HG02623 (cell line): ENCODE results near the gene SLC50A1.

ENCODE experiments used
- ATAC-seq: cut with Tn5 transposase; IDR thresholded peaks from one replicate; pipeline ENCODE4 v1.9.1; 2021; ENCODE audit warnings: moderate library complexity; ENCODE audit not compliant: unreplicated experiment

Gene SLC50A1

DNA sequence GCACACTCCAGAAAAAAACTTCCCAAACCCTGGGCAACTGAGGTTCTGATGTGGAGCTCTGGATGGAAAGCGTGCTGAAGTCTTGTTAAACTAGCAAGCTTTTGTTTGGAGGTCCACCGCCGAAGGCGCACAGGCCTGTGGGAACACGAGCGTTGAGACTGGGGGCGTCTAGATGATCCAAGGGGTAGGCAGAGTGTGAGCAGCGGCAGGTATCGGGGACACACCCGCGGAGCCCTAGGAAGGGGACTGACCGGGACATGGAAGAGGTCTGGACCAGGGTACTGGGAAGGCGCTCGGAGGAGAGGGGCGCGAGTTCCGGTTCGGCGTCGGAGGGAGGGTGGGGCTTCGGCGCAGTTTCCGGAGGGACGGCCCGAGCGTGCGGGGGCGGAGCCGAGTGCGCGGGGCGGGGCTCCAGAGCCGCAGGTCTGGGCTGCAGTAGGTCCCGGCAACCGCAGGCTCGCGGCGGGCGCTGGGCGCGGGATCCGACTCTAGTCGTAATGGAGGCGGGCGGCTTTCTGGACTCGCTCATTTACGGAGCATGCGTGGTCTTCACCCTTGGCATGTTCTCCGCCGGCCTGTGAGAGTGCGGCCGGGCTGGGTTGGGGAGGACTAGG lies at the start of gene SLC50A1:
Gene SLC50A1 (plus strand): TSS at position 438 of the 614 bp plus-strand sequence. CDS start 60 bp downstream, at position 498.
- peak; percentile 68 for ATAC-seq

DNA sequence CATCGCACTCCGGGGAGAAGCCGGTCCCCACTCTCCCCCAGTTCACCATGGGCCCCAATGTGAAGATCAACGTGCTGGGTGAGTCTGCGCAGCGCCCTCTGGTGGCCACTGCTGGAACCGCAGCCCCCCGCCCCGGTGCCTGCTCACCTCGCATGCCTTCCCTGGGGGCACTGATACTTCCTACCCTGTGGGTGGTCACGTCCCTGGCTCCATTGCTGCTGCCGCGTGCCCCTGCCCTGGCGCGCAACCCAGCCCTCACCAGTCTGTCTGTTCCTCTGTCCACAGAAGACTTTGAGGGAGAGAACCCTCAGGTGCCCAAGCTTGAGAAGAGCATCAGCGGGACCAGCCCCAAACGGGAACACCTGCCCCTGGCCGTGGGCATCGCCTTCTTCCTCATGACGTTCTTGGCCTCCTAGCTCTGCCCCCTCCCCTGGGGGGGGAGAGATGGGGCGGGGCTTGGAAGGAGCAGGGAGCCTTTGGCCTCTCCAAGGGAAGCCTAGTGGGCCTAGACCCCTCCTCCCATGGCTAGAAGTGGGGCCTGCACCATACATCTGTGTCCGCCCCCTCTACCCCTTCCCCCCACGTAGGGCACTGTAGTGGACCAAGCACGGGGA lies 49.4 kb upstream of the SLC50A1 start:
- no peak for ATAC-seq

- no peak for ATAC-seq
Measured at GRCh38 chr1:155086856-155087535, 48.7 kb upstream of the SLC50A1 start.

GRCh38 chr1:155091071-155092051 lies 44.3 kb upstream of the SLC50A1 start:
- no peak for ATAC-seq

GRCh38 chr1:155092131-155092530 lies 43.5 kb upstream of the SLC50A1 start:
- ATAC-seq = no peak

GRCh38 chr1:155092641-155093040 lies 43.0 kb upstream of the SLC50A1 start:
- ATAC-seq = no peak

- no peak for ATAC-seq
Measured at GRCh38 chr1:155093911-155094621, 41.6 kb upstream of the SLC50A1 start.

DNA sequence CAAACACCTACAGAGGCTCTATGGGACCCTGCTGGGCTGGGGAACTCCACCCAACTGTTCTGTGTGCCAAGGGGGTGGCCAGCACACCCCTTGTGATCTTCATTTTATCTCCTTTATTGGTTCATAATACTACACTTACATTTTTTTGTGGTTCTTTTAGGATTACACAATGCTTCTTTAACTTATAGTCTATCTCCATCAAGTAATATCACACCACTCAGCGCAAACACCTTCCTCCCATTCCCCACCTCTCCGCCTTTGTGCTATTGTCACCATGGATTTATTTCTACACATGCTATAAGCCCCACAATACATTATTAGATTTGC lies 41.1 kb upstream of the SLC50A1 start:
- no peak for ATAC-seq

DNA sequence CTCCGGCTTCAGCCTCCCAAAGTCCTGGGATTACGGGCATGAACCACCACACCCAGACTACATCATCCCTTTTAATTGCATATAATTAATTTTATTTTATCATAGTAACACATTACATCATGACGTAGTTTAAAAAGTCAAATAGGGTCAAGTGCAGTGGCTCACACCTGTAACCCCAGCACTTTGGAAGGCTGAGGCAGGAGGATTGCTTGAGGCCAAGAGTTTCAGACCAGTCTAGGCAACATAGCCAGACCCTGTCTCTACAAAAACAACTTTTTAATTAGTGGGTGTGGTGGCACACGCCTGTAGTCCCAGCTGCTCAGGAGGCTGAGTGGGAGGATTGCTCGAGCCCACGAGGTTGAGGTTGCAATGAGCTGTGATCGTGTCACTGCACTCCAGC lies 36.3 kb upstream of the SLC50A1 start:
- ATAC-seq = no peak

GRCh38 chr1:155103325-155103724 lies 32.3 kb upstream of the SLC50A1 start:
- no peak for ATAC-seq

DNA sequence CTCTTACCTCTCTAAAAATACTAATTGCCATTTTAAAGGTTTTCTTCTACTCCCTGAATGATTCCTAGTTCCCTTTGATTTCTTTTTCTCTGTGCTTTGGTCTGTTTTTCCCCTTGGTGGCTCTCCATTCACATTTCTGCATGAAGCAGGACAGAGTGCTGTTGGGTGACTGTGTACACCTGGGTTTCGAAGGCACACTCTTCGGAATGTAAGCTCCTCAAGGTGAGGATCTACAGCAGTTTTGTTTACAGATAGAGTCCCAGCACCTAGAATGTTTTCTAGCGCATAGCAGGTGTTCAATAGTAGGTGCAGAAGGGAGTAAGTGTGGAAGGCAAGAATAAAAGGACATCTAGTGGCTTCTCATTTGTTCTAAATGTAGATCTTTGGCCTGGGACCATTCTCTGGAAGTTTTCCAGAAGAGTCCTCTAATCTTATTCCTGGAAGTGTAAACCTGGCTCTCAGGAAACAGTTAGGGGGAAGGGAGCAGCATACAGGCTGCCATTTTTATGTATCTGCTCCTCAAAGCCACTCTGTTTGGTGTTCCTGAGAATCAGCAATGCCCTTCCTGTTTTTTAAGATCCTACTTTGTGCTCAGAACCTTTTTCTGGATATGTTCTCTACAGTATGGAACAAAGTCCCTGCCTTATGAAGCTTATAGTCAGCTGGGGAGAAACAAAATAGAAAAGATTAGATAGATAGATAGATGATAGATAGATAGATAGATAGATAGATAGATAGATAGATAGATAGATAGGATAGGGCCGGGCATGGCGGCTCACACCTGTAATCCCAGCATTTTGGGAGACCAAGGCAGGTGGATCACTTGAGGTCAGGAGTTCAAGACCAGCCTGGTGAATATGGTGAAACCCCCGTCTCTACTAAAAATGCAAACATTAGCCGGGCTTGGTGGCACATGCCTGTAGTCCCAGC lies 30.8 kb upstream of the SLC50A1 start:
- ATAC-seq = no peak

DNA sequence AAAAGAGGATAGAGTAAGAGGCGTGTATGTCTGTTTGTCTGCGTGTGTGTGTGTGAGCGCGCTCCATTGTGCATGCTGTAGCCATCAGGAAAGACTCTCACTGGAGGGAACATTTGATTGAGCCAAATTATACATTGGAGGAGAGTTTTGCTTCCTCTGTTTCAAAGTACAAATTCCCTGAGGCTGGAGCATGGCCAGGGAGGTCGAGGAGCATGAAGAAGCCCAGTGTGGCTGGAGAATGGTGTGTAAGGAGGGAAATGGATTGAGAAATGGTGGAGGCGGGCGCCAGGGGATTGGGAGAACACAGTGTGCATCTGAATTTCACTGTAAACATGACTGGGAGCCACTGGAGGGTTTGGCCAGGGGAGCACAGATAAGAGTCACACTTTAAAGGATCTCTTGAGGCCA lies 30.0 kb upstream of the SLC50A1 start:
- no peak for ATAC-seq

DNA sequence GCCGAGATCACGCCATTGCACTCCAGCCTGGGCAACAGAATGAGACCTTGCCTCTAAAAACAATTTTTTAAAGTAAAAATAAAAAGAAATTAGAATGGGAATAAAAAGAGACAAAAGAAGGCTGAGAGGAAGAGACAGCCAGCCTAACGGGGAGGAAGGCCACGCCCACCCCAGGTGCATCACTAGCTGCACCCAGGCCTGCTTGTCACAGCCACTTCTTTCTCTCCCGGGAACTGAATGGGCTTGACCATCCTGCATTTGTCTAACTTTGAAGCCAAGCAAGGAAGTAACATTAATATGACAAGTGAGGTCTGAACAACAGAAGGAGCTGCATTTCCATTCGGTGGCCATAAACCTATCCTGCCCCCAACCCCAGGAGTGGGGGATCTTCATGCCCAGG lies 28.8 kb upstream of the SLC50A1 start:
- no peak for ATAC-seq

- no peak for ATAC-seq
Measured at GRCh38 chr1:155107309-155108264, 28.1 kb upstream of the SLC50A1 start.

DNA sequence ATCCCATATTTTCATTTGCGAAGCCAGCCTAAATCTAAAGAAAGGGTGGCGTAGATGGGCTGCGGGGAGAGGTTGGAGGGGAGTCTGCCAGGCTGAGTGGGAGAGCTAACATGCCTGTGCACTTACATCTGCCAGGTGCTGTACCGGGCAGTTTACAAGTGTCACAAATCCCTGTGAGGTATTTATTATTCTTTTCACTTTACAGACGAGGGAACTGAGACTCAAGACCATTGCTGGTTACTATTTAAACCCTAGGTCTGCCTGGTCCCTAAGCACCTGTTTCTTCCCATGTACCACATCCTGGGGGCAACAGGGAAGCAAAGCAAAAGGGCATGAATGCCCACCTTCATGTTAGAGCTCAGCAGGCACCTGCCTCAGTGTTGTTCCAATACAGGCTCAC lies 27.4 kb upstream of the SLC50A1 start:
- ATAC-seq = no peak

DNA sequence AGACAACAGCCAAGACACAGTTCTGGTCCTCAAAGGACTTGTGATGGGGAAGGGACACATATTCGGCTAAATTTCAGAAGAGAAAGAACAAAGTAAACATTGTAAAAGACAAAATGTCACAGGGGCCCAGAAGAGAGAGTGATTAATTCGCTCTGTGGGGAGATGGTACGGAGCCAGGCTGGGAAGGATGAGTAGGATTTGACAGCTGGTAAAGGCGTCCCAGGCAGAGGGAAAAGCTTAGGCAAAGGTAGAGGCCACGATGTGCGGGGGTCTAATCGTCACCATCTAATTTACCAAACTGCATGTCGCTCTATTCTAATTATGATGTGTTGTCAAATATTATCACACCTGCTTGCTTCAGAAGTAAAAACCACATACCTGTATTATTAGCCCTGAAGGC lies 25.3 kb upstream of the SLC50A1 start:
- ATAC-seq = no peak

- ATAC-seq = no peak
Measured at GRCh38 chr1:155110826-155111225, 24.8 kb upstream of the SLC50A1 start.

DNA sequence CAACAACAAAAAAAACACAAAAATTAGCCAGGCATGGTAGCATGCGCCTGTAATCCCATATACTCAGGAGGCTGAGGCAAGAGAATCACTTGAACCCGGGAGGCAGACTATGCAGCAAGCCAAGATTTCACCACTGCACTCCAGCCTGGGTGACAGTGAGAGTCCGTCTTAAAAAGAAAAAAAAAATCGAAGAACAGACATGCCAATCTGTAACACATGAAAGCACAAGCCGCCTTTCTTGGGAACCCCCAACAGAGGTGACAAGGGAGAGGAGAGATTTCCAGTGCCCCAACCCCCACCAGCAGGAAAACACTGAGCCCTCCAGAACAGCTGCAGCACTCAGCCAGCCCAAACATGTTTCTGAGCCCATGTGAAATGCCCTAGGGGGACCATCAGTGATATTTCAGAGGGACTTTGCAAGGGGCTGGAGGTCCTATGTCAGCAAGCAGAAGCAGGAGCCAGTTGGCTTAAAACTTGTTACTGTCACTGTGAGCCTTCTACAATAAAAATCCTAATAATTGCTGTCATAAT lies 22.1 kb upstream of the SLC50A1 start:
- ATAC-seq = no peak
